ENCODE data around the gene ANKUB1. TPM values are rescaled to one million over a fixed set of nuclear protein-coding genes. Genes with fewer than 3 reads are reported as not detected.

The ANKUB1 gene
- total RNA-seq, 1 experiment from 2014 or later: not detected

DNA sequence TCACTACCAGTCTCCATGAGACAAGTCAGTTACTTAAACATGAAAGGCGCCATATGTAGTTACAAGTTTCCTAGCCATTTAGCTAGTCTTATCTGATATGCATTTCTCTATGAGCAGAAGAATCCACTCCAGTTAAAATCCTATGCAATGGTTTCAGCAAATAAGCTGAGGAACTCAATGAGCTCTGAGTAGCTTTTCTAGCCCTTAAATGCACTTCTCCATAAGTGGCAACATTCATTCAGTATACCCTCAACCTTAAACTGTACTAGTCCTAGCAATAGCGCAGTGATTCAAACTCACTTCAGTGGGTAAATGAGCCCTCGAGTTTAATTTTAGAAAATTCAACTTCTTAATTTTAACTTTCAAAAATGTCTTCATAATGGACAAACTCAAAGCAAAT, 47.7 kb downstream of the ANKUB1 start:
- Histone ChIP-seq H3K4me3 (ENCODE audit: low read depth in 2 of 2, low read length in 2 of 2) (no peak overlapping the region), H3K36me3 (ENCODE audit: control insufficient read depth, insufficient read depth, low read length) (peaks cover 47% of the 10 kb centered on the region), H3K27ac (ENCODE audit: low read length) (no peak overlapping the region), H3K27me3 (ENCODE audit: control insufficient read depth, insufficient read depth, low read length) (no peaks in the 10 kb centered on the region), H3K4me1 (ENCODE audit: control insufficient read depth, insufficient read depth, low read length) (no peaks in the 10 kb centered on the region; the same call in 1 of the 2 replicates), H3K9me3 (ENCODE audit: control insufficient read depth, insufficient read depth, low read depth, low read length) (no peaks in the 10 kb centered on the region)
- TF ChIP-seq, protein P1, sequence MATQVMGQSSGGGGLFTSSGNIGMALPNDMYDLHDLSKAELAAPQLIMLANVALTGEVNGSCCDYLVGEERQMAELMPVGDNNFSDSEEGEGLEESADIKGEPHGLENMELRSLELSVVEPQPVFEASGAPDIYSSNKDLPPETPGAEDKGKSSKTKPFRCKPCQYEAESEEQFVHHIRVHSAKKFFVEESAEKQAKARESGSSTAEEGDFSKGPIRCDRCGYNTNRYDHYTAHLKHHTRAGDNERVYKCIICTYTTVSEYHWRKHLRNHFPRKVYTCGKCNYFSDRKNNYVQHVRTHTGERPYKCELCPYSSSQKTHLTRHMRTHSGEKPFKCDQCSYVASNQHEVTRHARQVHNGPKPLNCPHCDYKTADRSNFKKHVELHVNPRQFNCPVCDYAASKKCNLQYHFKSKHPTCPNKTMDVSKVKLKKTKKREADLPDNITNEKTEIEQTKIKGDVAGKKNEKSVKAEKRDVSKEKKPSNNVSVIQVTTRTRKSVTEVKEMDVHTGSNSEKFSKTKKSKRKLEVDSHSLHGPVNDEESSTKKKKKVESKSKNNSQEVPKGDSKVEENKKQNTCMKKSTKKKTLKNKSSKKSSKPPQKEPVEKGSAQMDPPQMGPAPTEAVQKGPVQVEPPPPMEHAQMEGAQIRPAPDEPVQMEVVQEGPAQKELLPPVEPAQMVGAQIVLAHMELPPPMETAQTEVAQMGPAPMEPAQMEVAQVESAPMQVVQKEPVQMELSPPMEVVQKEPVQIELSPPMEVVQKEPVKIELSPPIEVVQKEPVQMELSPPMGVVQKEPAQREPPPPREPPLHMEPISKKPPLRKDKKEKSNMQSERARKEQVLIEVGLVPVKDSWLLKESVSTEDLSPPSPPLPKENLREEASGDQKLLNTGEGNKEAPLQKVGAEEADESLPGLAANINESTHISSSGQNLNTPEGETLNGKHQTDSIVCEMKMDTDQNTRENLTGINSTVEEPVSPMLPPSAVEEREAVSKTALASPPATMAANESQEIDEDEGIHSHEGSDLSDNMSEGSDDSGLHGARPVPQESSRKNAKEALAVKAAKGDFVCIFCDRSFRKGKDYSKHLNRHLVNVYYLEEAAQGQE (IDR thresholded peaks at IDR 0.05; ENCODE audit: insufficient read depth in 1 of 2, low read depth in 2 of 2, low read length in 1 of 2): no peak
- TF ChIP-seq, protein P2, sequence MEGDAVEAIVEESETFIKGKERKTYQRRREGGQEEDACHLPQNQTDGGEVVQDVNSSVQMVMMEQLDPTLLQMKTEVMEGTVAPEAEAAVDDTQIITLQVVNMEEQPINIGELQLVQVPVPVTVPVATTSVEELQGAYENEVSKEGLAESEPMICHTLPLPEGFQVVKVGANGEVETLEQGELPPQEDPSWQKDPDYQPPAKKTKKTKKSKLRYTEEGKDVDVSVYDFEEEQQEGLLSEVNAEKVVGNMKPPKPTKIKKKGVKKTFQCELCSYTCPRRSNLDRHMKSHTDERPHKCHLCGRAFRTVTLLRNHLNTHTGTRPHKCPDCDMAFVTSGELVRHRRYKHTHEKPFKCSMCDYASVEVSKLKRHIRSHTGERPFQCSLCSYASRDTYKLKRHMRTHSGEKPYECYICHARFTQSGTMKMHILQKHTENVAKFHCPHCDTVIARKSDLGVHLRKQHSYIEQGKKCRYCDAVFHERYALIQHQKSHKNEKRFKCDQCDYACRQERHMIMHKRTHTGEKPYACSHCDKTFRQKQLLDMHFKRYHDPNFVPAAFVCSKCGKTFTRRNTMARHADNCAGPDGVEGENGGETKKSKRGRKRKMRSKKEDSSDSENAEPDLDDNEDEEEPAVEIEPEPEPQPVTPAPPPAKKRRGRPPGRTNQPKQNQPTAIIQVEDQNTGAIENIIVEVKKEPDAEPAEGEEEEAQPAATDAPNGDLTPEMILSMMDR (IDR thresholded peaks at IDR 0.05): no peak
- TF ChIP-seq POLR2AphosphoS5 (IDR thresholded peaks at IDR 0.05; ENCODE audit: low read depth, low read length) (no peak), TCF7L2 (IDR thresholded peaks at IDR 0.05; ENCODE audit: low read depth, low read length) (no peak)
- intact Hi-C loops (cut with micrococcal nuclease; ENCODE audit: unreplicated experiment) (no loop called here), in situ Hi-C loops (cut with HindIII; ENCODE audit: low pct_unique_long_range_greater_than_20kb, low sequenced_read_pairs) (no loop called here)
- DNase-seq (ENCODE audit: low read depth, low spot score): no peak
- no peak for ATAC-seq
- no TSS peak for BruUV-seq (replicated peaks)
- POLR2A ChIA-PET: interaction anchor here (0.6 kb wide), 1 partner anchor 83 kb away, joined by 9 read pairs; no protein-coding TSS in a partner anchor
- CTCF ChIA-PET: interaction anchor here (0.6 kb wide), 1 partner anchor 20 kb away, joined by 5 read pairs; no protein-coding TSS in a partner anchor

DNA sequence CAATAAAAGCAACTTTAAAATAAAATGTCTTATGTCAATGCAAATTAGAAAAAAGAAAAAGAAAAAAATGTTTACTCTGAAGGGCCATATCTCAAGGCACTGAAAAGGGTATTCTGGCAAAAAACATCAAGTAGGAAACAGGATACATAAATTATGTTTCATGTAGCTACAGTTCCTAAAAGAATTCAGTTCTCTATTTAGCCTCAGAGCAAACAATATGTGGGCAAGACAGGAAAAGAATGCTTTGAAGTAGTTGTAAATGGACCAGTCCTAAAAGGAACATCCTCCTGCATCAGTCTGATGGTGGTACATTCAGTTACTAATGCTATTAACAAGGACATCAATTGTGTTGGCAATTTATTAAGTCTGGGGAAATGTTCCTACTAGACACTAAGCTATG, 48.2 kb downstream of the ANKUB1 start:
- no TSS peak for BruUV-seq (replicated peaks)
- Histone ChIP-seq H3K27ac (ENCODE audit: low read length) (no peak overlapping the region), H3K36me3 (ENCODE audit: control insufficient read depth, insufficient read depth, low read length) (peaks cover 45% of the 10 kb centered on the region), H3K9me3 (ENCODE audit: control insufficient read depth, insufficient read depth, low read depth, low read length) (no peaks in the 10 kb centered on the region), H3K4me1 (ENCODE audit: control insufficient read depth, insufficient read depth, low read length) (peaks cover 3% of the 10 kb centered on the region), H3K27me3 (ENCODE audit: control insufficient read depth, insufficient read depth, low read length) (no peaks in the 10 kb centered on the region), H3K4me3 (ENCODE audit: low read depth in 2 of 2, low read length in 2 of 2) (no peak overlapping the region)
- ChIA-PET CTCF (interaction anchor here (0.6 kb wide), 1 partner anchor 21 kb away, joined by 5 read pairs; no protein-coding TSS in a partner anchor), POLR2A (interaction anchor here (0.6 kb wide), 1 partner anchor 83 kb away, joined by 9 read pairs; no protein-coding TSS in a partner anchor)
- TF ChIP-seq SIN3A (IDR thresholded peaks at IDR 0.05; ENCODE audit: borderline replicate concordance, insufficient read depth, low read depth, low read length) (no peak), POLR2AphosphoS5 (IDR thresholded peaks at IDR 0.05; ENCODE audit: low read depth, low read length) (no peak), TCF7L2 (IDR thresholded peaks at IDR 0.05; ENCODE audit: low read depth, low read length) (no peak)
- TF ChIP-seq, protein P2 (IDR thresholded peaks at IDR 0.05): no peak
- TF ChIP-seq, protein P1 (IDR thresholded peaks at IDR 0.05; ENCODE audit: insufficient read depth in 1 of 2, low read depth in 2 of 2, low read length in 1 of 2): no peak
- no peak for ATAC-seq
- intact Hi-C loops (cut with micrococcal nuclease; ENCODE audit: unreplicated experiment) (no loop called here), in situ Hi-C loops (cut with HindIII; ENCODE audit: low pct_unique_long_range_greater_than_20kb, low sequenced_read_pairs) (no loop called here)
- DNase-seq (ENCODE audit: low read depth, low spot score): no peak

Measured in Panc1 (cell line).